Upper lobe of left lung (tissue), 6 donors: Measurements from ENCODE around the gene CNST. TPM values are rescaled to one million over a fixed set of nuclear protein-coding genes. Genes with fewer than 3 reads are reported as not detected.

ENCODE experiments used
- ATAC-seq, 2 donors: fragments of 200-7000 bp; cut with Tn5 transposase; one replicate each; pipeline ENCODE4 v1.9.1; 2022; ENCODE audit warnings: mild to moderate bottlenecking in 2 of 2, moderate library complexity in 2 of 2; ENCODE audit not compliant: low FRiP score in 2 of 2
- DNase-seq, 2 donors: peaks; one replicate each; pipeline ENCODE4 v3.0.0-alpha.2; 2019 to 2020
- H3K27ac ChIP-seq, 4 donors: fragments of 200-600 bp; sonication (generic); one replicate each; pipeline ENCODE4 v1.5.1; 2016 to 2019
- H3K27me3 ChIP-seq, 4 donors: fragments of 200-600 bp; sonication (generic); one replicate each; pipeline ENCODE4 v1.5.1; 2017 to 2019
- H3K36me3 ChIP-seq, 4 donors: fragments of 200-600 bp; sonication (generic); one replicate each; pipeline ENCODE4 v1.5.1; 2016 to 2019
- H3K4me1 ChIP-seq, 4 donors: fragments of 200-600 bp; sonication (generic); one replicate each; pipeline ENCODE4 v1.5.1; 2018 to 2019
- H3K4me3 ChIP-seq, 4 donors: fragments of 200-600 bp; sonication (generic); one replicate each; pipeline ENCODE4 v1.5.1; 2017 to 2019; ENCODE audit warnings: mild to moderate bottlenecking in 2 of 4, moderate library complexity in 1 of 4
- H3K9me3 ChIP-seq, 4 donors: fragments of 200-600 bp; sonication (generic); one replicate each; pipeline ENCODE4 v1.5.1; 2018 to 2019
- EP300 ChIP-seq, 4 donors: sonication (generic); formaldehyde crosslinking; IDR thresholded peaks; one replicate each; pipeline ENCODE4 v1.5.1; 2017; ENCODE audit warnings: antibody characterized with exemption in 4 of 4, control low read depth in 2 of 4
- POLR2A ChIP-seq, 4 donors: fragments of 450-650 bp; IDR thresholded peaks; one replicate each; pipeline ENCODE4 v1.5.1; 2016 to 2017; ENCODE audit warnings: antibody characterized with exemption in 4 of 4, mild to moderate bottlenecking in 2 of 4
- POLR2AphosphoS5 ChIP-seq, 2 donors: sonication (generic); formaldehyde crosslinking; IDR thresholded peaks; one replicate each; pipeline ENCODE4 v1.5.1; 2017; ENCODE audit warnings: antibody characterized with exemption in 2 of 2
- WGBS, 2 donors: methylation state at CpG; one replicate each; pipeline ENCODE4 v1.1.5; 2017 to 2018; 5-methylcytosine and 5-hydroxymethylcytosine counted together
- total RNA-seq, 6 donors: library from RNA; depleted of rRNA in 4 of 6; stranded (reverse); fragments of >200 nt in 4 of 6; gene quantifications; one replicate each; pipeline versions ENCODE4 v1.1.0 to v1.2.1, GENCODE V29; 2016 to 2021
- TF ChIP-seq, protein P1 (sequence below), 6 experiments: fragments of 450-650 bp in 4 of 6; fragments of 200-600 bp in 2 of 6; sonication (generic) in 2 of 6; IDR thresholded peaks; one replicate each; pipeline ENCODE4 v1.5.1; 2016 to 2019; ENCODE audit warnings: antibody characterized with exemption in 6 of 6
- donor health status: DM: no; HTN: no; CAD: no; lungs with moderate emphysema.
- donor health status: DM: no; HTN: yes; CAD: no; lungs with severe emphysema.

The CNST gene
- total RNA-seq, 6 donors from 2014 or later = 22.1 to 40.1 (median 29.2) TPM

DNA sequence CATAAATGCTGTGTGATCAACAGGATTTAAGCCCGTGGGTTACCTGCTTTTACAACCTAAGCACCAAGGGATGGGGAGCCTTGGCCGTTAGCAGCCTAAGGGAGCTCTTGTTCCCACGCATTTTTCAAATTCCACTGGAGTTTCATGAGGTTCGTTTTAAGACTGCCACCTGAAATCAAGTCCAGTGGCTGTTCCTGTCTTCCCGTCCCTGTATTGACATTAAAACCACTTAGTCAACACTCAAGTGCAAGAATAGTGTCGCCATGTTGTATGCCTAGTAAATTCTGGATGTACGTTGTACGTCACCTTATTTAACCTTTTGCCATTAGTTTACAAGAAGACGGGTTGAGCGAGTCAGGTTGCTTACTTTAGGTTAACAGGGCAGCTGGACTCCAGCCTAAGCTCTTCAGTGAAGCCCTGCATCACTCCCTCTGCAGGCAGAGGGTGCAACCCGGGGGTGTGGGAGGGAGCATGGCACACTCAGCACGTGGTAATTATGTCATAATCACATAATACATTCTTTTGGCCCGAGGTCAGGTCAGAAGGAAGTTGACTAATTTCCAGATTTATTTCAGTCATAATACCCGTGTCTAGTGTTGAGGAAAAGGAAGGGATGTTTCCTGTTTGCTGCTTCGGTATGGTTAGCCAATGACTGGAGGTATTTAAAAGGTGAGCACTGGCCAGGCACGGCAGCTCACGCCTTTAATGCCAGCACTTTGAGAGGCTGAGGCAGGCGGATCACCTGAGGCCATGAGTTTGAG is 42.5 kb downstream of the CNST start:
- H3K4me3 ChIP-seq = no peak overlapping the region
- peak overlapping the region; percentile 72 to 80 (median 76) for H3K27ac ChIP-seq
- ATAC-seq (peak; percentile 95 to 97), DNase-seq (peak in 1 of 2 donors; percentile 95)
- H3K9me3 ChIP-seq = no peaks in the 10 kb centered on the region
- no peaks in the 10 kb centered on the region for H3K27me3 ChIP-seq
- peak in 2 of 4 donors; percentile 83 to 96 for TF ChIP-seq EP300 (IDR thresholded peaks at IDR 0.05)
- TF ChIP-seq POLR2AphosphoS5 (IDR thresholded peaks at IDR 0.05) = peak; percentile 81 to 87
- TF ChIP-seq, protein P1, sequence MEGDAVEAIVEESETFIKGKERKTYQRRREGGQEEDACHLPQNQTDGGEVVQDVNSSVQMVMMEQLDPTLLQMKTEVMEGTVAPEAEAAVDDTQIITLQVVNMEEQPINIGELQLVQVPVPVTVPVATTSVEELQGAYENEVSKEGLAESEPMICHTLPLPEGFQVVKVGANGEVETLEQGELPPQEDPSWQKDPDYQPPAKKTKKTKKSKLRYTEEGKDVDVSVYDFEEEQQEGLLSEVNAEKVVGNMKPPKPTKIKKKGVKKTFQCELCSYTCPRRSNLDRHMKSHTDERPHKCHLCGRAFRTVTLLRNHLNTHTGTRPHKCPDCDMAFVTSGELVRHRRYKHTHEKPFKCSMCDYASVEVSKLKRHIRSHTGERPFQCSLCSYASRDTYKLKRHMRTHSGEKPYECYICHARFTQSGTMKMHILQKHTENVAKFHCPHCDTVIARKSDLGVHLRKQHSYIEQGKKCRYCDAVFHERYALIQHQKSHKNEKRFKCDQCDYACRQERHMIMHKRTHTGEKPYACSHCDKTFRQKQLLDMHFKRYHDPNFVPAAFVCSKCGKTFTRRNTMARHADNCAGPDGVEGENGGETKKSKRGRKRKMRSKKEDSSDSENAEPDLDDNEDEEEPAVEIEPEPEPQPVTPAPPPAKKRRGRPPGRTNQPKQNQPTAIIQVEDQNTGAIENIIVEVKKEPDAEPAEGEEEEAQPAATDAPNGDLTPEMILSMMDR (IDR thresholded peaks at IDR 0.05) = peak in 5 of 6 experiments; percentile 15 to 43 (median 18)
- TF ChIP-seq POLR2A (IDR thresholded peaks at IDR 0.05) = no peak
- H3K4me1 ChIP-seq = peaks cover 17 to 33% (median 22%) of the 10 kb centered on the region in 4 donors
- H3K36me3 ChIP-seq = no peaks in the 10 kb centered on the region
- WGBS, 2 donors = 22 to 24% methylated on average over 18 of the region's 18 CpGs

DNA sequence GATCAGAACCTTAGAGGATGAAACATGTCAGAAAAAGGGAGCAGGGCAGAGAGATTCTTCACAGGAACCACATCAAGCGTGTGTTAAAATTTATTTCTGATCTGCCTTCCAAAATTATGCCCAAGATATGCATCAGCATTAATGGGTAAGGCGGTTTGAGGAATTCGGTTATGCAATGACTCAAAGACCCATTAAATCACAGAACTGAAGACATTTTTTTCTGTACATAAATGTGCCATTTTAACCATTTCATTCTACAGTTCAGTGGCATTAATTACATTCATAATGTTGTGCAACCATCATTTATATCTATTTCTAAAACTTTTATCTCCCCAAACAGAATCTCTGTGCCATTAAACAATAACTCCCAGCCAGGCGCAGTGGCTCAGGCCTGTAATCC is 43.4 kb downstream of the CNST start:
- H3K4me1 ChIP-seq = peaks cover 17 to 33% (median 22%) of the 10 kb centered on the region in 4 donors
- ATAC-seq = no peak
- 62 to 77% methylated on average over 4 of the region's 4 CpGs for WGBS, 2 donors

DNA sequence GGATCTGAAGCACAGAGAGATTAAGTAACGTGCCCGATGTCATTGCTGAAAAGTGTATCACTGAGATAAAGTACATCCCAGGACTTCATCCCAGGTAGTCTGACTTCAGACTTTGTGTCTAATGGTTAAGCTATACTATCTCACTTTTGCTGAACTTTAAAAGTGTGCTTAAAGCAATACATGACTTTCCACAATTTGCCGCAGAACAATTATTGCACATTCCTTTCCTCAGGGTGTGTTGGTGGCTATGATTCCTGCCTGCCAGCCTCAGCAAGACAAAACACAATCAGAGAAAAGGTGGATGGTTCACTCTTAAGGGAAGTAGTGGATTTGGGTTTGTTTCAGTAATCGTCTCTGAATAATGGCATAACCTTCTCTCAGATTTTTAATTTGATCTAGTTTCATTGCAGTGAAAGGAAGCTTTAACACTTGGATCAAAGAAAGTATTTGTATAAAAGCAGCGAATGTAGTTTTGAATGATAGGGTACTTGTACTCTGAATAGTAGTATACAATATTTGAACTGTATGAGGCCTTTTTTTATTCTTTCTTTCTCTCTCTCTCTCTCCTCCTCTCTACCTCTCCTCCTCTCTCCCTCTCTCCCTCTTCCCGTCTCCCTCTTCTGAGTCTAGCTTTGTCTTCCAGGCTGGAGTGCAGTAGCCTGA is 47.0 kb downstream of the CNST start:
- Histone ChIP-seq H3K4me3 (no peak overlapping the region), H3K36me3 (no peaks in the 10 kb centered on the region), H3K27ac (no peak overlapping the region), H3K4me1 (peaks cover 19 to 35% (median 27%) of the 10 kb centered on the region in 4 donors), H3K9me3 (no peaks in the 10 kb centered on the region), H3K27me3 (no peaks in the 10 kb centered on the region)
- DNase-seq = no peak
- TF ChIP-seq POLR2AphosphoS5 (IDR thresholded peaks at IDR 0.05) = no peak
- TF ChIP-seq, protein P1 (IDR thresholded peaks at IDR 0.05) = no peak
- no peak for TF ChIP-seq POLR2A (IDR thresholded peaks at IDR 0.05)
- no peak for TF ChIP-seq EP300 (IDR thresholded peaks at IDR 0.05)
- ATAC-seq = no peak
- WGBS, 2 donors = 75 to 79% methylated on average over 5 to 6 of the region's 6 CpGs

More for the DNA sequence above, 43.4 kb downstream of the CNST start:
- Histone ChIP-seq H3K36me3 (no peaks in the 10 kb centered on the region), H3K27me3 (no peaks in the 10 kb centered on the region), H3K4me3 (no peak overlapping the region), H3K27ac (peak overlapping the region; percentile 72 to 80 (median 76)), H3K9me3 (no peaks in the 10 kb centered on the region)
- TF ChIP-seq POLR2A (IDR thresholded peaks at IDR 0.05) (no peak), EP300 (IDR thresholded peaks at IDR 0.05) (no peak), POLR2AphosphoS5 (IDR thresholded peaks at IDR 0.05) (no peak)
- TF ChIP-seq, protein P1 (IDR thresholded peaks at IDR 0.05) = no peak
- DNase-seq = no peak

DNA sequence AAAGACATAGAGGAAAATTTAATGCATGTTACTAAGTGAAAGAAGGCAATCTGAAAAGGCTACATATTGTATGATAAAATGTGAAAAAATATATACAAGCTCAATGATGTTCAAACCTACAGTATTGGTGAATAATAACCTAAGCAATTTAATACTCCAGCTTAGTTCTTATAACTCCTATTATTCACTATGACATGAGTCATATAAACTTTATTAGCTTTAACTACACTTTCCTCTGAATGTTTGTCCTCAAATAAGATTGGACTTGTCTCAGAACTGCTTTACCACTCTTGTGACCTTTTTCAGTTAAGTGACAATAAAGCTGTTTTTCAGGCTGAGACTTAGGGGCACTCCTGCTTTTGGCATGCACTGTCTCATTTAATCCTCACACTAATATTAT is 50.9 kb downstream of the CNST start:
- DNase-seq (no peak), ATAC-seq (no peak)
- Histone ChIP-seq H3K27ac (peak overlapping the region in 2 of 4 donors; percentile 38 to 56), H3K36me3 (peaks cover 0 to 12% (median 3%) of the 10 kb centered on the region in 4 donors), H3K9me3 (no peaks in the 10 kb centered on the region), H3K27me3 (no peaks in the 10 kb centered on the region), H3K4me3 (no peak overlapping the region), H3K4me1 (peaks cover 0 to 12% (median 8%) of the 10 kb centered on the region in 4 donors)
- TF ChIP-seq POLR2AphosphoS5 (IDR thresholded peaks at IDR 0.05) = no peak
- TF ChIP-seq EP300 (IDR thresholded peaks at IDR 0.05) = no peak
- TF ChIP-seq POLR2A (IDR thresholded peaks at IDR 0.05) = no peak
- TF ChIP-seq, protein P1 (IDR thresholded peaks at IDR 0.05) = no peak
